Measurements from ENCODE around the gene MAP3K10.
A peak's percentile ranks its signal among the peaks of the same experiment; 100 is the strongest.
"Not testable (repeated sequence)": the region's sequence is repeated elsewhere in the genome, so short reads cannot be mapped to it uniquely, and the experiment has no call there.

Gene MAP3K10

DNA sequence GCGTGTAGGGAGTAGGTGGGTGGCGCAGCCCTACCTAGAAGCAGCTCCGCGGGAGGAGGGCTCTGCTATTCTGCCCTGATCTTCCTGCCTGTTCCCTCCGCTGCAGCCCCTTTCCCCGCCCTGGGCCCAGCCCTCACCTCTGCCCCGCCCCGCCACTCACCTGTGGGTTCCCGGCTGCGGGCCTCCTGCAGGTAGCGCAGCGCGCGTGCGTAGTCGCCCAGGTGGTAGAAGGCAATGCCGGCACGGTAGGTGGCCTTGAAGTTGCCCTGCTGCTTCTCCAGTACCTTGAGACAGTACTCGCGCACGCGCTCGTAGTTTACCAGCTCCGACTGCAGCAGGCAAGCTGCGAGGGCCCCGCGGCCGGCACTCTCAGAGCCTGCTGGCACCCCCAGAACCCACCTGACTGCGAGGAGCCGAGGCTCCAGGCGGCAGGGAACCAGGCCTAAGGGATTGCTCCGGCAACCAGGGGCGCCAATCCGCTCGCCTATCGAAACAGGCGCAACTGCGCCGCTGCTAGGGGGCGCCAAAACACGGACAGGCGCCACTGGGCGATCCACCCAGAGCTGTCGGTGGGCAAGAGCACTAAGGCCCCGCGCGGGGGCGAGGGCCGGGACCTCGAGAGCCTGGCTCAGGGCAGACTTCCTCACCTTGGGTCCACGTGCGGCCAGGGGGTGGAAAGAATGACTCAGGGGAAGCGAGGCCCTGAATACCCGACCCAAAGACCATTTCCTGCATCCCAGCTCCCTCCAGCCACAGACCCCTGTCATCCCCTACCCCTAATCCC, 26.0 kb downstream of the MAP3K10 start:
- TF ChIP-seq, protein P1, sequence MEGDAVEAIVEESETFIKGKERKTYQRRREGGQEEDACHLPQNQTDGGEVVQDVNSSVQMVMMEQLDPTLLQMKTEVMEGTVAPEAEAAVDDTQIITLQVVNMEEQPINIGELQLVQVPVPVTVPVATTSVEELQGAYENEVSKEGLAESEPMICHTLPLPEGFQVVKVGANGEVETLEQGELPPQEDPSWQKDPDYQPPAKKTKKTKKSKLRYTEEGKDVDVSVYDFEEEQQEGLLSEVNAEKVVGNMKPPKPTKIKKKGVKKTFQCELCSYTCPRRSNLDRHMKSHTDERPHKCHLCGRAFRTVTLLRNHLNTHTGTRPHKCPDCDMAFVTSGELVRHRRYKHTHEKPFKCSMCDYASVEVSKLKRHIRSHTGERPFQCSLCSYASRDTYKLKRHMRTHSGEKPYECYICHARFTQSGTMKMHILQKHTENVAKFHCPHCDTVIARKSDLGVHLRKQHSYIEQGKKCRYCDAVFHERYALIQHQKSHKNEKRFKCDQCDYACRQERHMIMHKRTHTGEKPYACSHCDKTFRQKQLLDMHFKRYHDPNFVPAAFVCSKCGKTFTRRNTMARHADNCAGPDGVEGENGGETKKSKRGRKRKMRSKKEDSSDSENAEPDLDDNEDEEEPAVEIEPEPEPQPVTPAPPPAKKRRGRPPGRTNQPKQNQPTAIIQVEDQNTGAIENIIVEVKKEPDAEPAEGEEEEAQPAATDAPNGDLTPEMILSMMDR (IDR thresholded peaks at IDR 0.05; ENCODE audit: low read depth, low read length): peak; percentile 25
- H3K4me3 ChIP-seq (ENCODE audit: low read depth, low read length): no peak overlapping the region
- no peak for DNase-seq (ENCODE audit: low read depth, low spot score)
- in situ Hi-C loops (cut with HindIII; ENCODE audit: low sequenced_read_pairs): no loop called here

DNA sequence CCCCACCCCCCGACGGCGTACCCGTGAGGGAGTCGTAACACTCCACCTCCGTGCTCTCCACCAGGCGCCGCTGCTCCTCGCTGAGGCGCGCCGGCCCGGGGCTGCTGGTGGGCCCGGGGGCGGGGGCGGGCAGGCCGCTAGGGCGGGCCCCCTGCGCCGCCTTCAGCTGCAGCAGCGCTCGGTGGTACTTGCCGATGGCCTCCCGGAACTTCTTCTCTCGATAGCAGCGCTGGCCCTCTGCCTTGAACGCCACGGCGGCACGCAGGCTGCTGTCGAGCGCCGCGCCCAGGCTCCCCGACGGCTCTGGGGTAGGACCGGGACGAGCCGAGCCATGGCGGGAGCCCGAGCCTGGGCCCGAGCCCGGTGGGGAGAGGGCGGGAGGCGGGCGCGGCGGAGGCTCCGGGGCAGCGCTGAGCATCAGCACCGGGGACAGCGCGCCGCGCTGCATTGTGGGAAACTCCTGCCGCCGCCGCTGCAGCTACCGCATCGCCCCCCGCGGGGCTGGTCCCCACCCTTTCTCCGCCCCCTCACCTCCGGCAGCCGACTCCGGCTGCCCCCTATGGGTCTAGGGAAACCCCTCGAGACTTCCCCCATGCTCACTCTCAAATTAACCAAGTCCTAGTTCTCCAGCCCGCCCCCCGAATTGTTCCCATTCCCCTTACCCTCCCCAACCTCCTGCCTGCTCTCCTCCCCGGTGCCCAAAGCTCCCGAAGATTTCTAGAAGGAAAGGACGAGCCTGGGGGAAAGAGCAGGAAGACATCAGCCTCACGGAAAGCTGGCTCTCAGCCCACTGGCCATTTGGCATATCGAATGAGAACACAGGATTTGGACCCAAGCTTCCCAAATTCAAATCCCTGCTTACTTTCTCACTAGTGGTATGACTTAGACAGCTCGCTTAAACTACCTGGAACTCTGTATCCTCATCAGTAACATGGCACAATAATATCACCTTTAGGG, 27.0 kb downstream of the MAP3K10 start, which contains the start of gene TTC9B:
TSS of gene TTC9B (minus strand) at position 451 of the 957 bp plus-strand sequence. CDS start at position 448, 3 bp downstream.
- in situ Hi-C loops (cut with HindIII; ENCODE audit: low sequenced_read_pairs): no loop called here
- TF ChIP-seq, protein P1 (IDR thresholded peaks at IDR 0.05; ENCODE audit: low read depth, low read length): no peak
- DNase-seq (ENCODE audit: low read depth, low spot score): no peak
- H3K4me3 ChIP-seq (ENCODE audit: low read depth, low read length): no peak within 1 kb of the TSS

DNA sequence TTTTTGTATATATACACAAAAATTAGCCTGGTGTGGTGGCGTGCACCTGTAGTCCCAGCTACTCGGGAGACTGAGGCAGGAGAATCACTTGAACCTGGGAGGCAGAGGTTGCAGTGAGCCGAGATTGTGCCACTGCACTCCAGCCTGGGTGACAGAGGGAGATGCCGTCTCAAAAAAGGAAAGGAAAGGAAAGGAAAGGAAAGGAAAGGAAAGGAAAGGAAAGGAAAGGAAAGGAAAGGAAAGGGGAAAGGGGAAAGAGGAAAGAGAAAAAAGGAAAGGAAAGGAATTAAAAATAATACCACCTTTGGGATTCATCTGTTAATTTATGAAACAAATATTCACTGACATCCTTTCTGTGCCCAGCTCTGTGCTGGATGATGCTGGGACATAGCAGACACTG, 27.8 kb downstream of the MAP3K10 start:
- H3K4me3 ChIP-seq (ENCODE audit: low read depth, low read length); DNase-seq (ENCODE audit: low read depth, low spot score); in situ Hi-C loops (cut with HindIII; ENCODE audit: low sequenced_read_pairs): not testable (repeated sequence)

DNA sequence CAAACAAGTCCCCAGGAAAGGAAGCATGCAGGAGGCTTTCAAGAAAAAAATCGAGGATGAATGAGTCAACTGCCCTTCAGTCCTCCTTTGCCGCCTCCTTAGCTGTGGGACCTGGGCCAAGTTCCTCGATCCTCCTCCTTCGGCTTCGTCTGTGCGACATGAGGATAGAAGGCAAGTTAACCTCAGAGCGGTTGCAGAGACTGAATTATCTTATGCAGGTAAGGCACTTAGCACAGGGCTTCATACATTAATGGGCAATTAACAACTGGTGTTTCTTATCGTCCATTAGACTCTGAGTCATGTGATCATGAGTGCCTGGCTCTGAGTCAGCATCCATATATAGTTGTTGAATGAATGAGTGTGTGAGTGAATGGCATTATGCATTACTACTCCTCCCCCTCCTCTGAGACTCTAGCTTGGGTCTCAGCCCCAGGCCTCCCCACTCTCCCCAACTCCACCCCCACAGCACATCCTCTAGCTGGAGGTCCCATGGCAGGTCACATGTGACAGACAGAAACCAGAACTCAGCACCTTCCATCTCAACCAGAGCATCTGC, 28.6 kb downstream of the MAP3K10 start:
- in situ Hi-C loops (cut with HindIII; ENCODE audit: low sequenced_read_pairs): no loop called here
- TF ChIP-seq, protein P1 (IDR thresholded peaks at IDR 0.05; ENCODE audit: low read depth, low read length): no peak
- peak; percentile 69 for DNase-seq (ENCODE audit: low read depth, low spot score)
- H3K4me3 ChIP-seq (ENCODE audit: low read depth, low read length): no peak overlapping the region

DNA sequence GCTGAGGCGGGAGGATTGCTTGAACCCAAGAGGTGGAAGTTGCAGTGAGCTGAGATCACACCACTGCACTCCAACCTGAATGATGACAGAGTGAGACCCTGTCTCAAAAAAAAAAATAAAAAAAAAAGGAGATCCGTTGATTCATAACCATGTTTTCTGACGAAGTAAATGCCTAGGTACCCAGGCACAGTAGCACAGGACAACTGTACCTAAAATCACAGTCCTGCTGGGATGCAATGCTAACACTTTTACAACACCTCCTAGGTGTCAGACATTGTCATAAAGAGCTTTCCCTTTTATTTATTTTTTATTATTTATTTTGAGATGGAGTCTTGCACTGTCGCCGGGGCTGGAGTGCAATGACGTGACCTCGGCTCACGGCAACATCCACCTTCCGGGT, 29.4 kb downstream of the MAP3K10 start:
- TF ChIP-seq, protein P1 (IDR thresholded peaks at IDR 0.05; ENCODE audit: low read depth, low read length): no peak
- in situ Hi-C loops (cut with HindIII; ENCODE audit: low sequenced_read_pairs): no loop called here
- DNase-seq (ENCODE audit: low read depth, low spot score): no peak
- no peak overlapping the region for H3K4me3 ChIP-seq (ENCODE audit: low read depth, low read length)

DNA sequence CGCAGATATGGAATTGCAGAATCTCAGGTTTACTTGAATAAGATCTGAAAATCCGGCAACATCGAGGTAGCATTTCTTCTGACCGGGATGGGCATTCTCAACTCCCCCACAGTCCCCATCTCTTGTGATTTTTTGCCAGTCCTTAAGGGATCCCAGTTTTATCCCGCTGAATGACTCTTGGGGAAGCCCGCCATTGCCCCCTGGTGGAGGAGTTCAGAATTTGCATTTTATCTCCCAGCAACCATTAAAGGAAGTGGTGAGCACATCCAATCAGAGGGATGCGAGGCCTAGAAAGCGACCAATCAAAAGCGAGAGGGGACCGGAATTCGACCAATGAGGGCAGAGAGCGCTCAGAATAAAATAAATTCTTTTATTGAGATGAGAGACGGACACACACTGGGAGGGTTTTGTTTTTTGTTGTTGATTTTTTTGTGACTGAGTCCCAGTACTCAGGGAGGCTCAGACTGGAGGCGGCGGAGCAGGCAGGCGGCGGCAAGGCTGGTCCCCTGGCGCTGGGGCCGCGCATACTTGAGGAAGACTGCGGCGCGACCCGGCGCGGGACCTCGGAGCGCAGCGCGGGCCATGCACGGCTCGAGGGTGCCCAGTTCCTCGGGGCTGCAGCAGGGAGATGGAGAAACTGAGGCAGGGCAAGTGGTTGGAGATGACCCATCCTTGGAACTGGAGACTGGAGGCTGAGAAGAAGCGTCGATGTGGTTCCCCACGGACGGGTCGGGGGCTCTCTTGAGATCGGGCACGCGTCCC, 30.8 kb downstream of the MAP3K10 start:
- no peak overlapping the region for H3K4me3 ChIP-seq (ENCODE audit: low read depth, low read length)
- TF ChIP-seq, protein P1 (IDR thresholded peaks at IDR 0.05; ENCODE audit: low read depth, low read length): peak; percentile 86
- peak; percentile 93 for DNase-seq (ENCODE audit: low read depth, low spot score)
- in situ Hi-C loops (cut with HindIII; ENCODE audit: low sequenced_read_pairs): no loop called here

Data from astrocyte of the spinal cord (primary cell).